IMR-90 (cell line): ENCODE data around the gene GDPD3. TPM values are rescaled to one million over a fixed set of nuclear protein-coding genes. Genes with fewer than 3 reads are reported as not detected.

Experiments
- ATAC-seq: fragments of 200-7000 bp; cut with Tn5 transposase; 2 replicates; pipeline ENCODE4 v1.9.1; 2020; ENCODE audit warnings: low read depth, mild to moderate bottlenecking, moderate library complexity
- BruUV-seq: library from RNA; stranded (reverse); fragments of 400-500 nt; replicated peaks from 2 replicates; lab custom pipeline; 2021; lab: Mats Ljungman, UMichigan
- CTCF ChIA-PET: fragments of 300-600 bp; formaldehyde crosslinking; extraction: SDS; loops from one replicate; lab custom pipeline; 2021; ENCODE audit warnings: antibody characterized with exemption; lab: Yijun Ruan, JAX
- POLR2A ChIA-PET: fragments of 300-600 bp; sonication (Branson Sonifier 250); formaldehyde crosslinking; loops from one replicate; lab custom pipeline; 2022; ENCODE audit warnings: antibody characterized with exemption; ENCODE audit not compliant: unreplicated experiment; lab: Charles Lee
- DNase-seq: peaks from one replicate; pipeline ENCODE4 v3.0.0; 2013
- H2AFZ ChIP-seq: replicated peaks from 2 replicates; pipeline ENCODE3; 2013; ENCODE audit warnings: low read length, mild to moderate bottlenecking; ENCODE audit not compliant: poor library complexity
- H2AK5ac ChIP-seq: 2 replicates; pipeline ENCODE4 v1.6.1; 2013; ENCODE audit warnings: low read depth, low read length, inconsistent platforms
- H2AK9ac ChIP-seq: replicated peaks from 2 replicates; pipeline ENCODE3; 2013; ENCODE audit warnings: mild to moderate bottlenecking, low read depth, low read length, moderate library complexity; ENCODE audit not compliant: poor library complexity
- H2BK120ac ChIP-seq: 2 replicates; pipeline ENCODE4 v1.6.1; 2013; ENCODE audit warnings: low read depth, low read length, inconsistent platforms
- H2BK15ac ChIP-seq: 3 replicates; pipeline ENCODE4 v1.6.1; 2013; ENCODE audit warnings: low read depth, low read length, inconsistent platforms
- H2BK20ac ChIP-seq: 2 replicates; pipeline ENCODE4 v1.6.1; 2013; ENCODE audit warnings: low read depth, mild to moderate bottlenecking, inconsistent platforms, low read length, moderate library complexity
- H2BK5ac ChIP-seq: 2 replicates; pipeline ENCODE4 v1.6.1; 2013; ENCODE audit warnings: mild to moderate bottlenecking, low read depth, low read length, inconsistent platforms; ENCODE audit not compliant: poor library complexity, severe bottlenecking
- H3K14ac ChIP-seq: replicated peaks from 2 replicates; pipeline ENCODE4 v1.6.1; 2013; ENCODE audit warnings: low read depth, low read length, inconsistent platforms
- H3K18ac ChIP-seq: 2 replicates; pipeline ENCODE4 v1.6.1; 2013; ENCODE audit warnings: low read depth, low read length, control low read depth
- H3K23ac ChIP-seq: 2 replicates; pipeline ENCODE4 v1.6.1; 2013; ENCODE audit warnings: low read depth, low read length, inconsistent platforms
- H3K27ac ChIP-seq: 2 replicates; pipeline ENCODE4 v1.5.1; 2013; ENCODE audit warnings: mild to moderate bottlenecking, control low read depth, low read length; ENCODE audit not compliant: insufficient read depth
- H3K27me3 ChIP-seq: 2 replicates; pipeline ENCODE4 v1.6.1; 2013; ENCODE audit warnings: low read length; ENCODE audit not compliant: control insufficient read depth, insufficient read depth
- H3K36me3 ChIP-seq: 2 replicates; pipeline ENCODE4 v1.6.1; 2013; ENCODE audit warnings: low read length, mixed read lengths; ENCODE audit not compliant: control insufficient read depth, insufficient read depth
- H3K4ac ChIP-seq: 2 replicates; pipeline ENCODE4 v1.6.1; 2013; ENCODE audit warnings: low read depth, low read length, inconsistent platforms
- H3K4me1 ChIP-seq: 2 replicates; pipeline ENCODE4 v1.6.1; 2013; ENCODE audit warnings: low read length, mixed read lengths; ENCODE audit not compliant: control insufficient read depth, insufficient read depth
- H3K4me2 ChIP-seq: 2 replicates; pipeline ENCODE4 v1.6.1; 2013; ENCODE audit warnings: low read depth, mild to moderate bottlenecking, control low read depth, low read length, moderate library complexity
- H3K4me3 ChIP-seq: 2 replicates; pipeline ENCODE4 v1.5.1; 2013; ENCODE audit warnings: low read depth, mild to moderate bottlenecking, control low read depth, low read length, moderate library complexity; ENCODE audit not compliant: insufficient read depth
- H3K56ac ChIP-seq: 2 replicates; pipeline ENCODE4 v1.6.1; 2013; ENCODE audit warnings: low read length, inconsistent platforms; ENCODE audit not compliant: insufficient read depth; ENCODE audit errors: extremely low read depth
- H3K79me1 ChIP-seq, 2 experiments: 2 replicates each; pipeline ENCODE4 v1.6.1; 2013; ENCODE audit warnings: low read length in 2 of 2, inconsistent platforms in 1 of 2, low read depth in 1 of 2
- H3K9ac ChIP-seq: 2 replicates; pipeline ENCODE4 v1.6.1; 2013; ENCODE audit warnings: low read depth, low read length, control low read depth
- H3K9me1 ChIP-seq: 2 replicates; pipeline ENCODE4 v1.6.1; 2013; ENCODE audit warnings: low read length, inconsistent platforms; ENCODE audit not compliant: insufficient read depth
- H3K9me3 ChIP-seq: 2 replicates; pipeline ENCODE4 v1.6.1; 2013; ENCODE audit warnings: low read length; ENCODE audit not compliant: control insufficient read depth, insufficient read depth
- H4K20me1 ChIP-seq: 2 replicates; pipeline ENCODE4 v1.6.1; 2013; ENCODE audit warnings: low read length, inconsistent platforms; ENCODE audit not compliant: insufficient read depth
- H4K5ac ChIP-seq: 2 replicates; pipeline ENCODE4 v1.6.1; 2013; ENCODE audit warnings: mild to moderate bottlenecking, low read depth, low read length, control low read depth
- H4K8ac ChIP-seq, 2 experiments: 2 replicates each; pipeline ENCODE4 v1.6.1; 2013; ENCODE audit warnings: low read depth in 2 of 2, low read length in 2 of 2, control low read depth in 1 of 2, inconsistent platforms in 1 of 2
- H4K91ac ChIP-seq: 2 replicates; pipeline ENCODE4 v1.6.1; 2013; ENCODE audit warnings: low read depth, low read length, inconsistent platforms; ENCODE audit not compliant: insufficient read depth
- BHLHE40 ChIP-seq: fragments of 150-350 bp; IDR thresholded peaks from 2 replicates; pipeline ENCODE4 v1.6.1; 2016; ENCODE audit warnings: mild to moderate bottlenecking, low read depth, low read length
- CEBPB ChIP-seq: IDR thresholded peaks from 2 replicates; pipeline ENCODE4 v1.6.1; 2012; ENCODE audit warnings: low read depth, low read length, improper control_type of control experiment
- CHD1 ChIP-seq: IDR thresholded peaks from 2 replicates; pipeline ENCODE4 v1.6.1; 2012; ENCODE audit warnings: low read depth, low read length, improper control_type of control experiment
- CTCF ChIP-seq: conservative IDR thresholded peaks from 2 replicates; pipeline ENCODE4 v1.5.1; 2012; ENCODE audit warnings: mild to moderate bottlenecking, low read depth, low read length, improper control_type of control experiment
- FOS ChIP-seq: fragments of 150-350 bp; IDR thresholded peaks from 2 replicates; pipeline ENCODE4 v1.6.1; 2016; ENCODE audit warnings: low read depth, low read length
- MAFK ChIP-seq: IDR thresholded peaks from 2 replicates; pipeline ENCODE4 v1.6.1; 2012; ENCODE audit warnings: low read depth, low read length, improper control_type of control experiment
- MAZ ChIP-seq: IDR thresholded peaks from 2 replicates; pipeline ENCODE4 v1.6.1; 2012; ENCODE audit warnings: low read depth, mild to moderate bottlenecking, low read length, improper control_type of control experiment, moderate library complexity, borderline replicate concordance
- NFE2L2 ChIP-seq: fragments of 150-350 bp; IDR thresholded peaks from 2 replicates; pipeline ENCODE4 v1.6.1; 2016; ENCODE audit warnings: low read depth, mild to moderate bottlenecking, low read length
- POLR2A ChIP-seq: IDR thresholded peaks from 2 replicates; pipeline ENCODE4 v1.6.1; 2012; ENCODE audit warnings: mild to moderate bottlenecking, low read depth, low read length
- RAD21 ChIP-seq: IDR thresholded peaks from 2 replicates; pipeline ENCODE4 v1.6.1; 2012; ENCODE audit warnings: low read length, improper control_type of control experiment
- RCOR1 ChIP-seq: IDR thresholded peaks from 2 replicates; pipeline ENCODE4 v1.6.1; 2012; ENCODE audit warnings: mild to moderate bottlenecking, low read length, improper control_type of control experiment; ENCODE audit not compliant: insufficient replicate concordance
- RFX5 ChIP-seq: IDR thresholded peaks from 2 replicates; pipeline ENCODE4 v1.8.0; 2012; ENCODE audit warnings: low read depth, mild to moderate bottlenecking, low read length, moderate library complexity
- SMC3 ChIP-seq: fragments of 150-350 bp; IDR thresholded peaks from 2 replicates; pipeline ENCODE4 v1.6.1; 2016; ENCODE audit warnings: low read depth, mild to moderate bottlenecking, antibody characterized with exemption, low read length, moderate library complexity
- USF2 ChIP-seq: fragments of 150-350 bp; IDR thresholded peaks from 2 replicates; pipeline ENCODE4 v1.6.1; 2017; ENCODE audit warnings: mild to moderate bottlenecking, antibody characterized with exemption, low read length, low read depth
- whole genome bisulfite sequencing, 2 experiments: methylation state at CpG; one replicate each; pipeline versions ENCODE4 v1.1.5 to v1.1.7; 2013; ENCODE audit warnings: missing lambda C conversion rate in 2 of 2; ENCODE audit not compliant: insufficient read length in 1 of 2; ENCODE audit errors: extremely low coverage in 2 of 2; 5-methylcytosine and 5-hydroxymethylcytosine counted together
- dilution Hi-C: fragments of 300-500 bp; cut with HindIII; formaldehyde crosslinking; loops from one replicate; pipeline ENCODE4 v1.14.3; 2018; ENCODE audit warnings: low sequenced_read_pairs; ENCODE audit not compliant: unreplicated experiment
- in situ Hi-C: fragments of 300-500 bp; cut with MboI; formaldehyde crosslinking; loops from 3 replicates; pipeline ENCODE4 v1.14.3; 2019; ENCODE audit warnings: low sequenced_read_pairs, inconsistent platforms, mixed read lengths
- intact Hi-C: fragments of 100-400 bp; cut with micrococcal nuclease; formaldehyde crosslinking; loops from 2 replicates; pipeline ENCODE4 v1.10.0; 2022
- polyA plus RNA-seq, 3 experiments: library from polyadenylated mRNA; depleted of rRNA; stranded (reverse); fragments of >200 nt; gene quantifications; 2 replicates each; pipeline ENCODE4 v1.2.3, GENCODE V29; 2012; ENCODE audit warnings: low replicate concordance in 1 of 3
- total RNA-seq: library from RNA; depleted of rRNA; stranded (reverse); fragments of >200 nt; gene quantifications from 2 replicates; pipeline ENCODE4 v1.2.3, GENCODE V29; 2012

The GDPD3 gene
- total and polyA plus RNA-seq, 2 of the 4 experiments (the other 2 are of a cell fraction) = under 0.01 to 19.5 TPM

GRCh38 chr16:30145657-30146056, 32.3 kb upstream of the GDPD3 start:
- ChIA-PET POLR2A (no interaction called here), CTCF (no interaction called here)
- no peak overlapping the region for H3K4me2 ChIP-seq
- no peak for DNase-seq
- H3K27ac ChIP-seq = no peak overlapping the region
- WGBS, 2 experiments = no CpG with 5 or more reads among the region's 1 CpG
- no peak overlapping the region for H4K8ac ChIP-seq
- no peaks in the 10 kb centered on the region for H3K79me1 ChIP-seq
- H2BK5ac ChIP-seq = no peak overlapping the region
- no peak overlapping the region for H3K9ac ChIP-seq
- no peak overlapping the region for H3K23ac ChIP-seq
- BruUV-seq = no TSS peak
- H3K18ac ChIP-seq = no peak overlapping the region
- H4K91ac ChIP-seq = no peak overlapping the region
- no peak overlapping the region for H3K14ac ChIP-seq
- no peak overlapping the region for H4K5ac ChIP-seq
- no peak overlapping the region for H2AK5ac ChIP-seq
- ATAC-seq = no peak
- no peaks in the 10 kb centered on the region for H3K36me3 ChIP-seq
- no peak overlapping the region for H3K56ac ChIP-seq
- no peak overlapping the region for H2BK20ac ChIP-seq
- no peak overlapping the region for H2BK120ac ChIP-seq
- intact Hi-C loops = no loop called here
- dilution Hi-C loops = no loop called here
- H4K20me1 ChIP-seq = no peaks in the 10 kb centered on the region
- H2AK9ac ChIP-seq = peak overlapping the region; percentile 7
- no peak overlapping the region for H3K4ac ChIP-seq
- H3K4me3 ChIP-seq = no peak overlapping the region
- in situ Hi-C loops = no loop called here
- H2BK15ac ChIP-seq = no peak overlapping the region
- TF ChIP-seq CTCF (no peak), NFE2L2 (no peak), RFX5 (no peak), CHD1 (no peak), BHLHE40 (no peak), POLR2A (no peak), USF2 (no peak), RAD21 (no peak), SMC3 (no peak), MAFK (no peak), MAZ (no peak), RCOR1 (no peak), FOS (no peak), CEBPB (no peak)
- no peak overlapping the region for H2AFZ ChIP-seq
- H3K9me3 ChIP-seq = peaks cover 9% of the 10 kb centered on the region
- H3K4me1 ChIP-seq = no peaks in the 10 kb centered on the region
- H3K9me1 ChIP-seq = no peaks in the 10 kb centered on the region
- H3K27me3 ChIP-seq = peaks cover 2% of the 10 kb centered on the region
